MG63 (cell line): Measurements from ENCODE around the gene PRXL2A. TPM values are rescaled to one million over a fixed set of nuclear protein-coding genes. Genes with fewer than 3 reads are reported as not detected.
"Not testable (repeated sequence)": the region's sequence is repeated elsewhere in the genome, so short reads cannot be mapped to it uniquely, and the experiment has no call there.

ENCODE experiments used
- DNase-seq: peaks from one replicate; pipeline ENCODE4 v3.0.0-alpha.2; 2020
- H3K27me3 ChIP-seq: fragments of 250-450 bp; sonication (Bioruptor Pico); 2 replicates; pipeline ENCODE4 v1.5.1; 2020; ENCODE audit warnings: mild to moderate bottlenecking, moderate library complexity
- H3K36me3 ChIP-seq: fragments of 250-450 bp; sonication (Bioruptor Pico); 2 replicates; pipeline ENCODE4 v1.5.1; 2020; ENCODE audit warnings: mild to moderate bottlenecking, moderate library complexity
- H3K4me3 ChIP-seq: fragments of 250-450 bp; sonication (Bioruptor Pico); 2 replicates; pipeline ENCODE4 v1.5.1; 2020; ENCODE audit warnings: mild to moderate bottlenecking, moderate library complexity
- H3K9me3 ChIP-seq: fragments of 250-450 bp; sonication (Bioruptor Pico); 2 replicates; pipeline ENCODE4 v1.5.1; 2020; ENCODE audit warnings: mild to moderate bottlenecking, moderate library complexity
- total RNA-seq: library from RNA; depleted of rRNA; stranded (reverse); fragments of >200 nt; shearing (Covaris generic); gene quantifications from 2 replicates; pipeline ENCODE4 v1.2.3, GENCODE V29; 2014; ENCODE audit warnings: low replicate concordance

The PRXL2A gene
- total RNA-seq, 1 experiment from 2014 or later: 2.6 TPM

DNA sequence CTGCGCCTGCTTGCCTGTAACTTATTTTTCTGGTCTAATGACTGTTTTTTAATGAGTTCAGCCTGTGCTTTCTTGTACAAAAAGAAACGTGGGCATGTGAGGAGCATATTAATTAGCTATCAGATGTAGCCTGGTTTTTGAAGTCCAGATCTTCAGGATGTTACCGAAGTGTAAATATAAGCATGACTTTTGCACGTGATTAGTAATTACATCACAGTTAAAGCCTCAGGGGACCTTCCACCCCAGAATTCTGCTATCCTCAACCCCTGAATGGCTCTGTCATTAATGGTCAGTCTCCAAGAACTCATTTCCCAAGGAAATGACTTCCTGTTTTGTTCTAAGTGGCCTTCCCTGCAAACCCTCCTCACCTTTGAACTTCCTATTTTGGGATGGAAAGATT, 2.1 kb upstream of the PRXL2A start:
- no peaks in the 10 kb centered on the region for H3K27me3 ChIP-seq
- H3K9me3 ChIP-seq: no peaks in the 10 kb centered on the region
- no peak overlapping the region for H3K4me3 ChIP-seq
- DNase-seq: no peak
- no peaks in the 10 kb centered on the region for H3K36me3 ChIP-seq

DNA sequence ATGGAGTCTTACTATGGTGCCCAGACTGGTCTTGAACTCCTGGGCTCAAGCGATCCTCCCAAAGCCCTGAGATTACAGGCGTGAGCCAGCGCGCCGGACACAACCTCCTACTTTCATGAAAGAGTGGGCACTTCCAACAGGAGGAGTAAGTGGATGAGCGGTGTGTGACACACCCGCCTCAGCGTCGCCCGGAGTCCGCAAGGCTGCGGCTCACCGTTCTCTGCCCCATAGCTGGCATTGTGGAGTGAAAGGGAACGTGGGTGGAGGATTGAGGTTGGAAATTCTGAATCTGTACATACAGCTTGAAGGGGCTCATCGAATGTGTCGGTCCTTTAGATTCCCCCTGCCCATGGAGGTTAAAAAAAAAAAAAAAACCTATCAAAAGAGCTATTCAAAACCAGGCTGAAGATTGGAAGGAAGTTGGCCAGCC, 524 bp upstream of the PRXL2A start:
- H3K36me3 ChIP-seq: no peaks in the 10 kb centered on the region
- peak; percentile 72 for DNase-seq

DNA sequence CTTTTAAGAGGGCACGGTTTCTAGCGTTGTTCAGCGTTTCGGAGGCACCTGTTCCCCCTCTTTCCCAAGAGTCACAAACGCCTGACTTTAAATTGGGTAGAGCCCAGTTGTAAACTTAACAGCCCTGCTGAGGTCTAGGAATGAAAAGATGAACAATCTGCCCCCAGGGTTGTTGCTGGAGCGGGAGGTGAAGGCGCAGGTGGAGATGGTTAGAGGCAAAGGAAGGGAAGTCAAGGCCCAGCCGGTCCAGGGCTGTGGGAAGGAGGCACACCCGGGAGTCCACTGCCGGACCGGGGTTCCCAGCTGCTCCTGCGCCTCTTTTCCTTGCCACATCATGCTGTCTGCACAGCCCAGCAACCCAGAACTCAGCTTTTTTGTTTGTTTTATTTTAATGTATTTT, 770 bp downstream of the PRXL2A start:
- DNase-seq: no peak
- Histone ChIP-seq H3K36me3 (no peaks in the 10 kb centered on the region), H3K27me3 (no peaks in the 10 kb centered on the region), H3K4me3 (no peak overlapping the region), H3K9me3 (no peaks in the 10 kb centered on the region)

More for the DNA sequence above, 524 bp upstream of the PRXL2A start:
- H3K9me3 ChIP-seq: no peaks in the 10 kb centered on the region
- H3K4me3 ChIP-seq: peak overlapping the region; percentile 55
- no peaks in the 10 kb centered on the region for H3K27me3 ChIP-seq

- H3K4me3 ChIP-seq: no peak overlapping the region
- H3K27me3 ChIP-seq: no peaks in the 10 kb centered on the region
- no peaks in the 10 kb centered on the region for H3K36me3 ChIP-seq
- DNase-seq: no peak
- H3K9me3 ChIP-seq: no peaks in the 10 kb centered on the region
These were observed 1.8 kb downstream of the PRXL2A start for GRCh38 chr10:80410122-80410521.

DNA sequence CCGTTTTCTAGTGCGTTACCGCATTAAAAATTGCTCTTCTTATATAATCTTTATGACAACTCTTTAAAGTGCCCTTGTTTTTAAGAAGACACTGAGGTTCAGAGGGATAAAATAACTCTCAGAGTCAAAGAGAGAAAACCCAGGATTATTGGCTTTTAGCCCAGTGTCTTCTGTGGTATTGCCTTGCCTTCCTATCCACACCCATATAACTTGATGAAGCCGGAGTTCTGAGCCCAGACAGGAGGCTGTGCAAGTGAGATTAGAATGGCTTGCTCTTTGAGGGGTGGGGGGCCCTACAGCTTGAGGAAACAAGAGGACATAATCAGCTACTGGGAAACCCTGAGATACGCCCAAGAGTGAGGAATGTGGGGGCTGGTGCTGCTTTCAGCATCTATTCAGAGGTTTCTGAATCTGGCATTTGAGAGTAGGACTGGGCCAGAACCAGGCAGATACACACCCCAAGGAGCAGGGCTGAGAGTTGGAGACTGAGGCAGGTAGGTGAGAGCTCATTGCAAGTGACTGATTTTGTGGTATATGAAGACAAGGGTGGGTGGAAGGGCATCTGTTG, 2.3 kb downstream of the PRXL2A start:
- H3K27me3 ChIP-seq: no peaks in the 10 kb centered on the region
- H3K36me3 ChIP-seq: no peaks in the 10 kb centered on the region
- H3K9me3 ChIP-seq: no peaks in the 10 kb centered on the region
- no peak overlapping the region for H3K4me3 ChIP-seq
- no peak for DNase-seq

DNA sequence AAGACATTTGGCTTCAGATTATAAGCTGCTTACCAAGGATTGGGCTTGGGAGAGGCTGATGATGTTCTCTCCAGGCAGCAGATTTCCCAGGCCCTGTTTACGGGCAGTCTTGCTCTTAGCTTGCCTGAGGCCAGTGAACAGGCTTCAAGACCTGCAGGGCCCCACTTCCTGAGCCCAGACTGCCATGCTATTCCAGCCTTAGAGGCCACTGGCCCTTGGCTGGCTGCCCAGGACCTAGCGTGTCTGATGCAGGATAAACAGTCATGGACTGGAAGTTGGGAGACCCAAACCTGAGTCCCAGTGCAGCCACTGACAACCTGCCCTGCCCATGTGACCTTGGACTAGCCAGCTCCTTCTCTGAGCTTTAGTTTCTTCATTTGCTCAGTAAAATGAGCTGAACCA, 2.9 kb downstream of the PRXL2A start:
- H3K27me3 ChIP-seq: no peaks in the 10 kb centered on the region
- DNase-seq: peak; percentile 4
- H3K36me3 ChIP-seq: no peaks in the 10 kb centered on the region
- H3K4me3 ChIP-seq: no peak overlapping the region
- no peaks in the 10 kb centered on the region for H3K9me3 ChIP-seq

- no peaks in the 10 kb centered on the region for H3K9me3 ChIP-seq
These were observed 3.4 kb downstream of the PRXL2A start for GRCh38 chr10:80411681-80412220.

DNA sequence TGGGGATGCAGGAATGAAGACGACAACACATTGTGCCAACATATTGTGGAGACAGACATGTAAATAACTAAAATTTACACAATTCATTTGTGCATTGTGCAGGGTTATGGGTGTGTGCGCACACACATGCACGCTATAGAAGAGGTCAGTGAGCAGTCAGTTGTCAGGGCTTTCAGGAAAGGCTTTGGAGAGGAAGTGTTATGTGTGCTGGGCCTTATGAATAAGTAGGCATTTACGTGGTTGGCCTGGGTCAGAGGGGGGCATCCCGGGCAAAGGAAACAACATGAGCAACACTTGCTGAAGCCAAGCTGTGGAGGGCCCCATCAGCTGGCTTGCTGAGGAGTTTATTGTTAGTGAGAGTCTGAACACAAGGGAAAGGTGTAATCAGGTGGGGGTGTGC, 4.1 kb downstream of the PRXL2A start:
- no peaks in the 10 kb centered on the region for H3K27me3 ChIP-seq
- no peaks in the 10 kb centered on the region for H3K9me3 ChIP-seq
- DNase-seq: peak; percentile 24
- H3K36me3 ChIP-seq: no peaks in the 10 kb centered on the region
- no peak overlapping the region for H3K4me3 ChIP-seq

More at GRCh38 chr10:80411681-80412220, 3.4 kb downstream of the PRXL2A start:
- H3K27me3 ChIP-seq: no peaks in the 10 kb centered on the region
- no peaks in the 10 kb centered on the region for H3K36me3 ChIP-seq
- no peak for DNase-seq
- H3K4me3 ChIP-seq: no peak overlapping the region

DNA sequence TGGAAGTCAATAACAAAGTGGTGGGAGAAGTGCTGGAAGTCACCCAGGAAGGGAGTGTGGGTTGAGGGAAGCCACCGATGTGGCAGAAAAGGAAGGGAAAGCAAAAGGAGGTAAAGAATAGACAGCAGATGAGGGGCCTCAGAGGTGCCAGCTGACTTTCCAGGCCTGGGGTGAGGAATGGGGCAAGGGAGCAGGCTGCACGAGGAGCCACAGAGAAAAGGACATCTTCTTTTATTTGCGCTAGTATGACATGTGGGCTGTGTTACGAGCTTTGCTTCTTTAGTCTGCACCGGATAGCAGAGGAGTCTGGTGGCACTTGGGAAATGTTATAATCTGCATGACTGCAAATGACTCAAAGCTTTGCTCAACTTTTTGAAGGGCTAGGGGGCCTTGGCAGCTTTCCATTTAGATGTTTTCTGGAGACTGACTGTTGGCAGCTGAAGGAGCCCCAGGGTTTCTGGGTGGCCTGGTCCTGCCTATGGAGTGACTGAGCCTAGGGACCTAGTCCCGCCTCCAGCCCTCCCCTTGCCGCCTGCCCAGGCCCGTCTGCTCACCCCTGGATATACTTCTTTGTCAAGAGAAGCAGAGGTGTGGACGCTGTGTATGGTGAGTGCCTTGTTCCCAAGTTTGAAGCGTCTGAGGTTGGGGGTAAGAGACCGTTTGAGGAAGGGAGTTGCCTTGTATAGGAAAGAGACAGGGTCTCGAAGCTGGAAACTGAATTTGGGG, 5.1 kb downstream of the PRXL2A start:
- H3K27me3 ChIP-seq: no peaks in the 10 kb centered on the region
- no peak overlapping the region for H3K4me3 ChIP-seq
- H3K36me3 ChIP-seq: no peaks in the 10 kb centered on the region
- no peaks in the 10 kb centered on the region for H3K9me3 ChIP-seq
- peak; percentile 35 for DNase-seq

GRCh38 chr10:80414142-80414895, 6.0 kb downstream of the PRXL2A start:
- no peaks in the 10 kb centered on the region for H3K27me3 ChIP-seq
- H3K36me3 ChIP-seq: no peaks in the 10 kb centered on the region
- no peaks in the 10 kb centered on the region for H3K9me3 ChIP-seq
- H3K4me3 ChIP-seq: no peak overlapping the region
- DNase-seq: no peak

GRCh38 chr10:80415734-80416478, 7.6 kb downstream of the PRXL2A start:
- Histone ChIP-seq H3K4me3 (no peak overlapping the region), H3K27me3 (no peaks in the 10 kb centered on the region), H3K9me3 (no peaks in the 10 kb centered on the region), H3K36me3 (no peaks in the 10 kb centered on the region)
- no peak for DNase-seq

DNA sequence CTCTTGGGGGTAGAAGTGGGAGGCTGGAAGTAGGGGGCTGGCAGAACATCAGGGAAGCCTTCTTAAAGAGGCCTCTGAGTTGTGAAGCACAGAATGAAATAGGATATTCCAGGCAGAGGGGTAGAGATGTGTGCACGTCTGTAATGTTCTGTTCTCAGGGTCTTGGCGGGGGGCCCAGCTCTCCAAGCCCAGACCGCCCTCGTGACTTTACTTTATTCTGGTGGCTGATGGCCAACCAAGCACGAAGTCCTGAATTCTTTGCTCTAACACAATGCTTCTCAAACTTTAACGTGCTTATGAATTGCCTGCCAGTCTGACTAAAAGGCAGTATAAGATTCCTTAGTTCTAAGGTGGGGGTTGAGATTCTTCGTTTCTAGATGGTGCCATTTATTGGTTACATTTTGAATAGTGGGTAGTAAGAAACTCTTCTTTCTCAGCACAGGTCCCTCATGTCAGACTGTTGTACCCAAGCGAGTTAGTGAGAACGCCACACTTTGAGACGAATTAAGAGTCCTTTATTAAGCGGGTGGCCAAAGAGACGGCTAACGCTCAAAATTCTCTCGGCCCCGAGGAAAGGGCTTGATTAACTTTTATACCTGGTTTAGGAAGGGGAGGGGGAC, 8.2 kb downstream of the PRXL2A start:
- no peaks in the 10 kb centered on the region for H3K27me3 ChIP-seq
- no peak for DNase-seq
- no peak overlapping the region for H3K4me3 ChIP-seq
- no peaks in the 10 kb centered on the region for H3K9me3 ChIP-seq
- no peaks in the 10 kb centered on the region for H3K36me3 ChIP-seq

- H3K27me3 ChIP-seq, DNase-seq, H3K36me3 ChIP-seq, H3K4me3 ChIP-seq, H3K9me3 ChIP-seq: not testable (repeated sequence)
These were observed 8.9 kb downstream of the PRXL2A start for GRCh38 chr10:80417256-80417655.

DNA sequence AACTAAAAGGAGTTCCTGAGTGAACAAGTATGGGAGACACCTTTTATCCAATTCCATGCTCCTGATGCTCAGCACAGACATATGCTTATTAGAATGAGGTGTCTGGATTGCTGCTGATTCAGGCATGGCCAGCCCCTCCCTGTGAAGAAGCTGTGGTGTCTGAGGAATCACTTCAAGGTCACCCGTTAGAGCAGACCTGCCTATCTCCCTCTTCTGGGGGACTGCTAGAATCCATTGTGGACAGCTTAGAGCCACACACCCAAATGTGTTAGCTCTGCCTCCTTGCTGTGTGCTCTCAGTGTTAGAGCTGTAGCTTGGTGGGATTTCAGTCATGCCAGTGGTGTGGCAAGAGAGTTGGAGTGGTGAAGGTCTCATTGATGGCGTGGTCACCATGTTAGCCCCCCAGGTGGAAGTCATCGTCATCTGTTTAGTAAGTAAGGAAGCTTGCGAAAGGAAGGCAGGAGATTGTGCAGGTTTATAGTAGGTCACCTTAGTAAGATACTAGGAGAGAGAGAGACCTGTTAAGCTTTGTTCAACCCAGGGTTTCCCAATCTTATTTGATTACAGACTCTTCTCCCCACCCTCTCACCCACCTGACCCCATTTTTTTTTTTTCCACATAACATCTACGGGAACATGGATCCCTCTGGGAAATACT, 12.8 kb downstream of the PRXL2A start:
- no peak for DNase-seq
- Histone ChIP-seq H3K4me3 (no peak overlapping the region), H3K36me3 (no peaks in the 10 kb centered on the region), H3K27me3 (no peaks in the 10 kb centered on the region), H3K9me3 (no peaks in the 10 kb centered on the region)

DNA sequence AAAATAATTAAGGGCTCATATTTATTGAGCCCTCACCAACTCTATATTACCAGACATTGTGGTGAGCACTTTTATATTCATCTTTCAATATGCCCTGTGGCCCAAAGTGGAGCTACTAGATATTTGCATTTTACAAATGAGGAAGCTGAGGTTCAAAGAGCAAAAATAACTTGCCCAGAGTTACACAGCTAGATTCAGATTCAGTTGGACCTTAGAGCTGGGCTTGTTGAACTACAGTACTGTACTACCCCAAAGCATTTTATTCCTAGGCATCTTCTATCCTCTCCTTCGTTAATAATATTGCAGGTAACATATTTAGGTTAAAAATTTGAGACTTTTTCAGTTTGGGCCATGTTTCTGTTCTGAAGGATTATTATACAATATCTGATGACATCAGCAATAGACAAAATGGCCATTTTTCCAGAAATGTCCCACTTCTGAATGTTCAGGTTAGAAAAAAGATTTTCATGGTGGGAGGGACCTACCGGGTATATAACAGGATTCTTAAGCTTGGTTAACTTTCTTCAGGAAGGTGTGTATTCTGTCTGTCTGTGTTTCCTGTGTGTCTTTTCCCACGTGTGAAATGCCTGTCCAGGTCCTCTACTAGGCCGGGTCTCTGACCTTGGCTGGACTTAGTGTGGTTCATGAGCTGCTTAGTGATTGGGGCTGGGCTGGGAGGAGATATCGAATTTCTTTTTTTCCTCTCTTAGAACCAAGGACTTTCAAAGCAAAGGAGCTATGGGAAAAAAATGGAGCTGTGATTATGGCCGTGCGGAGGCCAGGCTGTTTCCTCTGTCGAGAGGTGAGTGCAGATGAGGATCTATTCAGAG, 13.6 kb downstream of the PRXL2A start:
- Histone ChIP-seq H3K27me3 (no peaks in the 10 kb centered on the region), H3K9me3 (no peaks in the 10 kb centered on the region), H3K4me3 (no peak overlapping the region), H3K36me3 (no peaks in the 10 kb centered on the region)
- DNase-seq: no peak
